ENCODE results near the gene EMILIN1.

Gene EMILIN1

DNA sequence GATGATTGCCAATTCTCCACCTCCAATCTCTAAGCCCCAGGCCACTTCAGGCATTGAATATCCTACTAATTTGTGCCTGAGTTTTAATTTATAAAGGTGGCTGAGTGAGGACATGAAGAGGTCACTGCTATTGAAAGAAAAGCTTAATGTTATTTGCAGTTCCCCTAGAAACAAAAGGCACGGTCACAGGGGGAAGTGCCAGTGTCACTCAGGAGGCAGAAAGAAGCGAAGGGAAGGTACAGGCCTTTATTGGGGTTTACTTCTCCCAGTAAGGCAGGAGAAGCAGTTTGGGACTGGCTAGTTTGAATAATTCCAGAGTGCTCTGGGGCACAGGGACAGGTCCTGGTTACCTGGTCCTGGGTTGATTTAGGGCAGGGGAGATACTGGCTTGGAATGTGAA, 43.5 kb downstream of the EMILIN1 start:
- H4K20me1 ChIP-seq (ENCODE audit: insufficient read depth, low read length, poor library complexity, severe bottlenecking): no peaks in the 10 kb centered on the region
- no peak overlapping the region for H3K9ac ChIP-seq (ENCODE audit: low read depth, low read length, poor library complexity, severe bottlenecking)
- H3F3A ChIP-seq (ENCODE audit: low read depth): no peaks in the 10 kb centered on the region
- H3K4me1 ChIP-seq (ENCODE audit: insufficient read depth, low read length, poor library complexity, severe bottlenecking): peaks cover 5% of the 10 kb centered on the region
- H3K4me3 ChIP-seq (ENCODE audit: low read length, poor library complexity, severe bottlenecking): no peak overlapping the region
- H3K9me2 ChIP-seq (replicated peaks; ENCODE audit: low read depth, low read length): no peaks in the 10 kb centered on the region
- no peaks in the 10 kb centered on the region for H3K79me2 ChIP-seq (ENCODE audit: insufficient read depth, low read length)
- H3K36me3 ChIP-seq (ENCODE audit: insufficient read depth, low read length): no peaks in the 10 kb centered on the region
- TF ChIP-seq EZH2phosphoT487 (IDR thresholded peaks at IDR 0.05; ENCODE audit: borderline replicate concordance) (no peak), CTCF (conservative IDR thresholded peaks at IDR 0.05; ENCODE audit: low read length) (no peak)
- no peaks in the 10 kb centered on the region for H3K9me3 ChIP-seq (ENCODE audit: insufficient read depth, low read depth, low read length)
- H3K27me3 ChIP-seq (ENCODE audit: insufficient read depth, low read length, poor library complexity, severe bottlenecking): no peaks in the 10 kb centered on the region
- peak overlapping the region; percentile 51 for H2AFZ ChIP-seq (ENCODE audit: low read length)
- H3K4me2 ChIP-seq (ENCODE audit: low read depth, low read length, poor library complexity, severe bottlenecking): no peak overlapping the region

DNA sequence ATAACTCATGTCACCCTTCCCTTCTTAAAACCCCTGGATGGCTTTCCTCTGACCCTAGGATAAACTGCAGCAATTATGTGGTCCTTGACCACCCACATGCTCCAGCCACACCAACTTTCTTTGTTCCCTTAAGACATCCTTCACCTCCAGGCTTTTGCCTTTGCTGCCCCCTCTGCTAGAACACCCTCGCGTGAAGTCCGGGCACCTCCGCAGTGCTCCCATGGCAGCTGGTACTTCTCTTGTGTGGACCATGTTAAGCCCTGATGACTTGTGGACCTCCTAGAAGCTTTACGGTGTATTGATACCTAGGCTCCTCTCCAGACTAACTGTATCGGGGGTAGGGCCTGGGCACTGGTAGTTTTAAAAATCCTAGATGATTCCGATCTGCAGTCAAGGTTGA, 44.4 kb downstream of the EMILIN1 start:
- Histone ChIP-seq H4K20me1 (ENCODE audit: insufficient read depth, low read length, poor library complexity, severe bottlenecking) (no peaks in the 10 kb centered on the region), H3K4me2 (ENCODE audit: low read depth, low read length, poor library complexity, severe bottlenecking) (peak overlapping the region; percentile 80), H2AFZ (ENCODE audit: low read length) (no peak overlapping the region; the same call in none of the 2 replicates), H3K9ac (ENCODE audit: low read depth, low read length, poor library complexity, severe bottlenecking) (no peak overlapping the region), H3K4me1 (ENCODE audit: insufficient read depth, low read length, poor library complexity, severe bottlenecking) (peaks cover 5% of the 10 kb centered on the region), H3K9me2 (replicated peaks; ENCODE audit: low read depth, low read length) (no peaks in the 10 kb centered on the region), H3F3A (ENCODE audit: low read depth) (no peaks in the 10 kb centered on the region), H3K79me2 (ENCODE audit: insufficient read depth, low read length) (no peaks in the 10 kb centered on the region), H3K36me3 (ENCODE audit: insufficient read depth, low read length) (no peaks in the 10 kb centered on the region), H3K4me3 (ENCODE audit: low read length, poor library complexity, severe bottlenecking) (peak overlapping the region; percentile 73), H3K27me3 (ENCODE audit: insufficient read depth, low read length, poor library complexity, severe bottlenecking) (no peaks in the 10 kb centered on the region), H3K9me3 (ENCODE audit: insufficient read depth, low read depth, low read length) (no peaks in the 10 kb centered on the region)
- no peak for TF ChIP-seq CTCF (conservative IDR thresholded peaks at IDR 0.05; ENCODE audit: low read length)
- TF ChIP-seq EZH2phosphoT487 (IDR thresholded peaks at IDR 0.05; ENCODE audit: borderline replicate concordance): no peak

- no peaks in the 10 kb centered on the region for H3K79me2 ChIP-seq (ENCODE audit: insufficient read depth, low read length)
- peak within 1 kb of the TSS; percentile 80 for H3K4me2 ChIP-seq (ENCODE audit: low read depth, low read length, poor library complexity, severe bottlenecking)
- no peak for TF ChIP-seq EZH2phosphoT487 (IDR thresholded peaks at IDR 0.05; ENCODE audit: borderline replicate concordance)
- no peaks in the 10 kb centered on the region for H3K9me3 ChIP-seq (ENCODE audit: insufficient read depth, low read depth, low read length)
- H3K4me1 ChIP-seq (ENCODE audit: insufficient read depth, low read length, poor library complexity, severe bottlenecking): peaks cover 5% of the 10 kb centered on the region
- peak within 1 kb of the TSS; percentile 73 for H3K4me3 ChIP-seq (ENCODE audit: low read length, poor library complexity, severe bottlenecking)
- H3K9me2 ChIP-seq (replicated peaks; ENCODE audit: low read depth, low read length): no peaks in the 10 kb centered on the region
- no peaks in the 10 kb centered on the region for H4K20me1 ChIP-seq (ENCODE audit: insufficient read depth, low read length, poor library complexity, severe bottlenecking)
- H3K36me3 ChIP-seq (ENCODE audit: insufficient read depth, low read length): no peaks in the 10 kb centered on the region
- H3F3A ChIP-seq (ENCODE audit: low read depth): no peaks in the 10 kb centered on the region
- peak within 1 kb of the TSS; percentile 95 for H2AFZ ChIP-seq (ENCODE audit: low read length)
- H3K9ac ChIP-seq (ENCODE audit: low read depth, low read length, poor library complexity, severe bottlenecking): peak within 1 kb of the TSS; percentile 56
- no peaks in the 10 kb centered on the region for H3K27me3 ChIP-seq (ENCODE audit: insufficient read depth, low read length, poor library complexity, severe bottlenecking)
Observed at GRCh38 chr2:27123302-27124150, 45.1 kb downstream of the EMILIN1 start, which contains the start of gene ABHD1. ABHD1 (plus strand) TSS chr2:27123815; CDS start chr2:27123949, 134 bp downstream.
